ENCODE measurements around the gene BBS4.
A peak's percentile ranks its signal among the peaks of the same experiment; 100 is the strongest.
"Not testable (repeated sequence)": the region's sequence is repeated elsewhere in the genome, so short reads cannot be mapped to it uniquely, and the experiment has no call there.

BBS4 gene

DNA sequence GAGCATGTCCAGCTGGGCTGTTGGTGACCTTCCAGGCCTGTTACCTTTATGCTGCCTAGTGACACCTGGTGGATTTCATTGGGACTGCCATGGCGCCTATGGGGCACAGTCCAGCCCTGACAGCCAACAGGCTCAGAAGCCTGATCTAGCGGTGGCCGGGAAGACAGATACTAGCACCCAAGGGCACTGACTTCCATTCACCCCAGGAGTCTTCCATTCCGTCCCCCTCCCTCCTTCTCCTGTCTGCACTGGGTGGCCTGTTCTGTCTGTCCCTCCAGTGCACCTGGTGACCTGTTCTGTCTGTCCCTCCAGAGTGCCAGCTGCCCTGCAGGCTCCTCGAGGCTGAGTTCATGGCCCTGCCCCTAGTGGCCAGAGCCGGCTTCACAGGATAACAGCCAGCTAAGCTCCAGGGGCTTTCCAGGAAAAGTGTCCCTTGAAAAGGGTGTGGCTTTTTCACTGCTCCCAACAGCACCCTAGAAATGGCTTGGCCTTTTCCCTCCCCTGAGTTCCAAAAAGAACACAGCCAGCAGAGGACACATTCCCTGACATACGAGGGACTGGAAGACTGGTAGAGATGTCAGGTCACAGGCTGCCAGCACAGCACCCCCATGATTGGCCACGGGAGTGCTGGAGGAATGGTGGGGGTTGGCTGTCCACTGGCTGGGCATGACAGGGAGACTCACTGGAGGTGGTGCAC lies 15.2 kb upstream of the BBS4 start:
- H3K27ac ChIP-seq; H3K4me1 ChIP-seq; intact Hi-C loops (cut with DNase I; ENCODE audit: low total_unique reads); H3K36me3 ChIP-seq; H3K9me3 ChIP-seq: not testable (repeated sequence)
- DNase-seq, result peak; percentile 72 to 82
- H3K4me3 ChIP-seq, result peak overlapping the region in 1 of 2 donors; percentile 36
- TF ChIP-seq CTCF (IDR thresholded peaks at IDR 0.05), result peak; percentile 61 to 71
- peaks cover 0 to 12% of the 10 kb centered on the region in 2 donors for H3K27me3 ChIP-seq

DNA sequence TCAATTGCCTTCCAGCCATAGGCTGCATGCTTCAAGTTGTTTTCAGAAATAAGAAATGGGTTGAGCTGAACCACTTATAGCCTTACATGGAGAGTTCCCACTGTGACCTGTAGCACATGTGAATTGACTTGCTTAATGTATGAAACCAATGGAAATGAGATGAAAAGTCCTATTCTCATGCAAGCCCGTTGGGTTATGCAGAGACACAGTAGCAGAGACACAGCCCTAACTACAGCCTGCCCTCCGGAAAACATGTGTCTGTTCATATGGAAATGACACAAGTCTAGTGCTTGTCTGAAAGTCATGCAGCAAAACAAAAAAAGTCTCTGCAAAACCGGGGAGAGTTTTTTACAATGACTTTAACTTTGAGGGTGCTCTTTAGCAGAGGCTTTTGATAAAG lies 14.5 kb upstream of the BBS4 start:
- intact Hi-C loops (cut with DNase I; ENCODE audit: low total_unique reads), result no loop called here
- TF ChIP-seq CTCF (IDR thresholded peaks at IDR 0.05), result no peak
- no peak overlapping the region for H3K4me3 ChIP-seq
- H3K9me3 ChIP-seq, result no peaks in the 10 kb centered on the region
- no peaks in the 10 kb centered on the region for H3K36me3 ChIP-seq
- no peak for DNase-seq
- H3K4me1 ChIP-seq, result peaks cover 0 to 5% (median 0%) of the 10 kb centered on the region in 4 donors
- no peak overlapping the region for H3K27ac ChIP-seq
- H3K27me3 ChIP-seq, result peaks cover 0 to 17% of the 10 kb centered on the region in 2 donors

DNA sequence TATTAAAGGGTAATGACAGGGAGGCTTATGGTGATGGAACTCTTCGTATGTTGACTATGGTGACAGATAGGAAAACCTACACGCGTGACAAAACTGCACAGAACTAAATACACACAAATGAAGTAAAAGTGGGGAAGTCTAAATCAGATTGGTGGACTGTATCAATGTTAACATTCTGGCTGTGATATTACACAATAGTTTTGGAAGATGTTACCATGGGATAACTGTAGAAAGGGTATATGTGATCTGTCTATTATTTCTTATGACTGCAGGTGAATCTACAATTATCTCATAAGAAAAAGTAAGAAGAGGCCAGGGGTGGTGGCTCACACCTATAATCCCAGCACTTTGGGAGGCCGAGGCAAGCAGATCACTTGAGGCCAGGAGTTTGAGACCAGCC lies 9.2 kb upstream of the BBS4 start:
- TF ChIP-seq CTCF (IDR thresholded peaks at IDR 0.05), result no peak
- no peak overlapping the region for H3K27ac ChIP-seq
- peaks cover 0 to 21% of the 10 kb centered on the region in 2 donors for H3K27me3 ChIP-seq
- H3K4me1 ChIP-seq, result no peaks in the 10 kb centered on the region
- DNase-seq, result no peak
- no peaks in the 10 kb centered on the region for H3K9me3 ChIP-seq
- no peaks in the 10 kb centered on the region for H3K36me3 ChIP-seq
- intact Hi-C loops (cut with DNase I; ENCODE audit: low total_unique reads), result no loop called here
- no peak overlapping the region for H3K4me3 ChIP-seq

DNA sequence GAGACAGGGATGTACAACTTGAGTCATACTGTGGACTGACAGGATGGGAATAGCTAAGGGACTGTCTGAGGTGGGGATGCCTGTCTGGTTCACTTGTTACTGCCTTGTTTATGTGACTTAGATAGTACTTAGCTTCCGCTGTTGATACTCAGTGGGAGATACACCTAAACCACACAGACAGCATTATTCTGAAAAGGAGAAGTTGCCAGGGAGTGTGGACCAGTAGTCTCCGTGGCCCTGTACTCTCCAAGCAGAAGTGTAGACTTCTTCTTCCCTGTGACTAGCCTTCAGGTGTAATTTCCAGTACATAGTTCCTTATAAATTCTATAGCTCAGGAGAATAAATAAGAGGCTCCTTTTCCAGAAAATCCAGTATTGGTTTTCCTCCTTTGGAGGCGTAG lies 5.1 kb upstream of the BBS4 start:
- Histone ChIP-seq H3K36me3 (no peaks in the 10 kb centered on the region), H3K9me3 (no peaks in the 10 kb centered on the region), H3K4me1 (peaks cover 0 to 9% (median 5%) of the 10 kb centered on the region in 4 donors), H3K4me3 (no peak overlapping the region), H3K27ac (no peak overlapping the region), H3K27me3 (peaks cover 0 to 9% of the 10 kb centered on the region in 2 donors)
- TF ChIP-seq CTCF (IDR thresholded peaks at IDR 0.05), result no peak
- intact Hi-C loops (cut with DNase I; ENCODE audit: low total_unique reads), result no loop called here
- DNase-seq, result no peak

DNA sequence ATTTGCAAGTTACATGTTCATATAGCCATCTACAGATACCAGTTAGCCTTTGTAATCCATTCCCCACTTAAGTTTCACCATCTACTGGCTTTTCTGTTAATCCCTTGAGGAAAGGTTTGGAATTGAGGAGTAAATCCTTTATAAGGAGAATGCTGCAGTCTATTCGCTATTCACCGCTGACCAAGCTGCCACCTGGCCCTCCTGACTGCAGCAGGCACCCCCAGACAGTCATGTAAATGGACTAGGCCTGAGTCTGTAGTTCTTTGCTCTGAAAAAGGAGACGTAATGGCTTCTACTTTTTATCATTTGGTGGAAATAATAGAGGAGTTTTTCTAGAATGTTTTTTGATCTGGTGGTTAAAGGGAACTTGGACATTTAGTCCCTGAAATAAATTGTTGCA lies 3.2 kb upstream of the BBS4 start:
- H3K27me3 ChIP-seq, result no peaks in the 10 kb centered on the region
- no peak overlapping the region for H3K27ac ChIP-seq
- no peak for DNase-seq
- intact Hi-C loops (cut with DNase I; ENCODE audit: low total_unique reads), result no loop called here
- no peaks in the 10 kb centered on the region for H3K36me3 ChIP-seq
- no peaks in the 10 kb centered on the region for H3K9me3 ChIP-seq
- H3K4me3 ChIP-seq, result no peak overlapping the region
- no peak for TF ChIP-seq CTCF (IDR thresholded peaks at IDR 0.05)
- H3K4me1 ChIP-seq, result peaks cover 0 to 15% (median 8%) of the 10 kb centered on the region in 4 donors
